ENCODE results near the gene FASLG.
"Not testable (repeated sequence)": the region's sequence is repeated elsewhere in the genome, so short reads cannot be mapped to it uniquely, and the experiment has no call there.

FASLG gene

DNA sequence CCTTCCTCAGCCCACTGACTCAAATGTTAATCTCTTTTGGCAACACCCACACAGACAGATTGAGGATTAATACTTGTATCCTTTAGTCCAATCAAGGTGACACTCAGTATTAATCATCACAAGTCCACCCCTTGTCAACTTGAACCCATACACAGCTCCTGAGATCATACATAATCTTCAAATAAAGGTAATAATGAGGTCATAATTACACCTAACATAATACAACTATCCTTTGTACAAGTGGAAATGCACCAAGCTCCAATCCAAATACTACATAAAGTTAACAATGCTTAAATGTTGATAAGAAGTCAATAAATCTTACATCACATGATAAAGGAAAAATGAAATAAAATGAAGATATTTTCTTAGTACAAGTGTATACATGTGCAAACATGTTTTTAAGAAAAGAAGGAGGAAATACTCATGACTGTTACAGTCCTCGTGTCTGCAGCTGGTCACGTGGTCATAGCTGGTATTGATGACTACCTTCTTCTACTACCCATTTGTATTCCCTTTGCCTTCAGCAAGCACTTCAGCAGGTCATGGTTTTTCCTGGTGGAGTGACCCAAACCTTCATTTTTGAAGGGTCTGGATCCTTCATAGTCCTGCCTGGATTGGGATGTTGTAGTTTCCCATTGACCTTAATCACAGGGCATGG lies 29.7 kb downstream of the FASLG start:
- DNase-seq = not testable (repeated sequence)

DNA sequence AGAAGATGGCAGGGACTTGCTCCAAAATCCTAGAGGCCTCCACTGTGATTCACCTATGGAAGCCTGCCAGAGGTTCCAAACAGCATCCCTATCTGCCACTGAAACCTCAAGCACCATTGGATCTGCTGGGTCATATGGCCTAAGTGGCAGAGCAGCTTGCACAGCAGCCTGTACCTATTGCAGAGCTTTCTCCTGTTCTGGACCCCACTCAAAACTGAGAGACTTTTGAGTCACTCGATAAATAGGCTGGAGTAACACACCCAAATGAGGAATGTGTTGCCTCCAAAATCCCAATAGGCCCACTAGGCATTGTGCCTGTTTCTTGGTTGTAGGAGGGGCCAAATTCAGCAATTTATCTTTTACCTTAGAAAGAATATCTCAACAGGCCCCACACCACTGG lies 32.0 kb downstream of the FASLG start:
- not testable (repeated sequence) for DNase-seq

DNA sequence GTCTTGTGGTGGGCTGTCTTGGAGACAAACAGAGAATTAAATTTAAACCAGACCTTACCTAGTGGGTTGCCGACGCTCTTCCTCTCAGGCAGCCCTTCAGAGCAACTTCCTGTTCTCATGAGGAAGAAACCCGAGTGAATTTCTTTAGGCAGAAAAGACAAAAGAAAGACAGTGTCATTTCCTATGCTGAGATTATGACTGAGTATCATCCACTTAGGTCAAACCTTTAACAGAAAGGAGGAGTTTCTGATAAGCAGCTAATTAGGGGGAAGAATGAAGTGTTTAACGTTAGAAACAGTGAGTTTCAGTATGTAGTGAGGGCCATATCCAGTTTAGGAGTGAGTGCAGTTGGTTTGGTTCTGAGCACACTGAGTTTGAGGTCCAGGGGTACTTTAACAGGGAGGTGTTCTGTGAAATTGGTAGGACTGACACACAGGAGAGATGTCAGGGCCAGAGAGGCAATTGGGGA lies 38.7 kb downstream of the FASLG start:
- no peak for DNase-seq

DNA sequence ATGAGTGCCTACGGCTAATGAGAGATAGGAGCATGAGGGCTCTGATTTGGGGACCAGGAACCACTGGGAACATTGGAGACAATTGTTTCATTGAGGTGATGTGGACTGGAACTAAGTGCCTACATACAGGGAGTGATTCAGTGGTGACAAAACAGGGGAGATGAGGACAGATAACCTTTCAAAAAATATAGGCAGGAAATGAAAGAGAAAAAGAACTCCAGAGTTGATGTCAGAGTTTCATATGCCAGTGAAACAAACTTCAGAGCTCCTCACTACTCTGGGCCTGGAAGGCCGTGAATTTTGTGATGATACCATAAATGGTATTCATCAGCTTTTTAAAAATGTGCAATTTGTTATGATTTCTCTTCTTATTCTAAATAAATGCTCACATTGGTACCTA lies 39.3 kb downstream of the FASLG start:
- DNase-seq = no peak

DNA sequence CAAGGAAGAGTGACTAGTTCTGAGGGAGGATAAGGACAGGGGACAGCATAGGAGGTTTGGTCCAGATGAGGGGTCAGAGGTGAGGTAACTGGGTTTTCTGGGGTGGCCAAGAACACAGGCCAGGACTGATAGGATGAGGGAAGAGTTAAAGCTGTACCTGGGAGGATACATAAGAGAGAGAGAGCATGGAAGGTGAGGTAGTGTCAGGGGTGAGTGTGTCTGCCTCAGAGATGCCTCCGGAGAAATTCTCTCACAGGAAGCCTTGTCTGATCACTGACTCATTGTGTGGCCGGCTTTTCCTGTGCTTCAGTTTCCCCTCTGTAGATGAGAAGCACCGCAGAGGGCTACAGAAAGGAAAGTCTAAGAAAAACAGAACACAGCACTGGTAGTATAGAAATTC lies 40.2 kb downstream of the FASLG start:
- DNase-seq = peak; percentile 8 to 32 (median 28)

DNA sequence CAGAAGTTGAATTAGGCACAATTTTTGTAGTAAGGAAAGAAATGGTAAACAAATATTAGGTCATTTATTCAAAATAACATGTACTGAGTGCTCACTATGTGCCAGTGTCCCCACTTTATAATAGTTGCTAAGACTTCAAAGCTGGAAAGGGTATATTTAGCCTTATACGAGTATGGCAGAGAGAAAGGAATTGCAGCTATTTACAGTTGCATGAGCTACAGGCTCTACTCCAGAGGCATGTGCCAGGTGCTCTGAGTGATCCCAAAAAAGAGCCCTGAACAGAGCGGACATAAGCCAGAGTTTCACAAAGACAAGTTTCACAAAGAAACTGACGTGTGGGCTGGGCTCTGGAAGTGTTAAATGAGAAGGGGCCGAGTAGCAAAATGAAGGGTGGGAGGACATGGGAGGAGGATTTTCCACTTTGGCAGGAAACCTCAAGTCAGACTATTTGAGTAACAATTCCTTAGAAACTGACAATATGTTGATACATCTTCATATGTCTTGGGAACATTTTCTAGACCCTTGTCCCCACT lies 40.9 kb downstream of the FASLG start:
- no peak for DNase-seq

DNA sequence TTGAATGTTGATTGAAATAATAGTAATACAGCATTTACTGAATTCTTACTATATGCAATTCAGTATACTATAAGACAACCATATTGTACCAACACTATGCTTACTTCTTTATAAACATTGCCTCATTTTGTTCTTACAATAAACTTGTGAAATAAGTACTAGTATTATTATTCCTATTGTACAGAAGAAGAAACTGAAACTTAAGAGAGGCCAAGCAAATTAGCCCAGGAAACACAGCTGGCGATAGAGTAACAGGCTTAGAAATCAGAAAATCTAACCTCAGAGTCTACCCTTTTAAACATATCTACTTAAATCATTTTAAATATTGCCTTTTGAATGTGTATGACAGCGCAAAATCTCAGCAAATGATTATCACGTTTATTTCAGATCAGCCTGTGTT lies 41.7 kb downstream of the FASLG start:
- DNase-seq = no peak

DNA sequence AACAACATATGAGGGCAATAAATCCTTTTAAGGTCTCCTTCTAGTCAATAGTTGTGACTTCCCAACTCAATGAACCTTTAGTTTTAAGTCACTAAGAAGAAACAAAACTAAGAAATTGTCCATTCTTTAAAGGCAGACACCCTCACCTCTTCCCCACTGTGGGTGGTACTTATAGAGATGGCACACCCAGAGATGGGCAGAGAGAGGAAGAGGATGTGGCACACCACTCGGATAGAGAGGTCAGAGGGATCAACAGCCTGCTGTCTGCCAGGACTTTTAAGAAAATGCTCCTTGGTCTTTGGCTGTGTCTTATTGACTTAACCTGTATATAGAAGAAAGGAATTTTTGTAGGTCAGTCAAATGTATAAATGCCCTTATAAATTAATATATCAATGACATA lies 45.1 kb downstream of the FASLG start:
- no peak for DNase-seq

DNA sequence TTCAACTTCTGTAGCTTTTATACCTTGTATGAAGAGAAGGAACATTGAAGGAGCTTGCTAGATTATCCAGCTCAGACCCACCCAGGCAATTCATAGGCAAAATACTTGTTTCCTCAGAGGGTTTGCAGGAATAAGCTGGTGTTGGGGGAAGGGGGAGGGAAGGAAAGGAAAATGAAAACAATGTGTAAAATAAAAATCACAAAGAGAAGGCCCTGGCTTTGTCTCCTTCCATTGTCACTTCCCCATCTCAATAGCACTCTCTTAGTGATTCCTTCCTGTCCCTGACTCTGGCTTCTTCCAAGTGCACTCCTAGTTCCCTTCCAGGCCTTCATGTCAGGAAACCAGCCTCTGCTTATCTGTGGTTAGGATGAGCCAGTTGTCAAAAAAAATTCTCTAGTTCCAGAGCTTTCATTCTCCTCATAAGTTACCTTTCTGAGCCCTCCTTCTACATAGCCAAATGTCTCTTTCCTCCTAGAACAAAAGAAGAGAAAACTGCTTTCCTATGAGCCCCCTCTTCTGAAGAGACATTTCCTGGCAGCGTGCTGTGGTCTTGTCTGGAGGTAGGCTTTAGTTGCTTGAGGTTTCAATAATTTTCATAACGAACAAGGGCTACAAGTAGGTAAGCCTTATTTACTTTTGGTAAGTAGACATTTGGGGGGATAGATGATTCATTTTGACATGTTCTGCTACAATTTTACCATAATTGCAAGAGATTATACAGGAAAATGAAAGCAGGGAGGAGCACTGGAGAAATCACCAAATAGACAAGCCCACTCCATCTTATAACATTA lies 45.7 kb downstream of the FASLG start:
- no peak for DNase-seq

DNA sequence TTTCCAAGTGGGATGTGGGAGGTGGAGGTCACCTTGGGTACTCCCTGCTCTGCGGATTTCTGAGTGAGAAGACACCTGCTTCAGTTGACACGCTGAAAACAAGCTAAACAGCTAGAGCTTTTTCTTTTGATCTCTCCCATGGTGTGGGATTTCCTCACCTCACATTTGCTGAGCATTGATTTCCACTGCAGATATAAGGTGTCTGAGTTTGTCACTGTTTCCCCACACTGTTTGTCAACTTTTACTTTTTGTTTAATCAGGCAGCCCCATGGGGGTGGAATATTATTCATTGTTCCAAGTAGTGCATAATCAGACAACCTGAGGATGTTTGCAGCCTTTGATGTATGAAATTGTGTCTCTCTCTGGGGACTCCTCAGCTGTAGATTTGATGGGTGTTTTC lies 49.5 kb downstream of the FASLG start:
- DNase-seq = no peak

DNA sequence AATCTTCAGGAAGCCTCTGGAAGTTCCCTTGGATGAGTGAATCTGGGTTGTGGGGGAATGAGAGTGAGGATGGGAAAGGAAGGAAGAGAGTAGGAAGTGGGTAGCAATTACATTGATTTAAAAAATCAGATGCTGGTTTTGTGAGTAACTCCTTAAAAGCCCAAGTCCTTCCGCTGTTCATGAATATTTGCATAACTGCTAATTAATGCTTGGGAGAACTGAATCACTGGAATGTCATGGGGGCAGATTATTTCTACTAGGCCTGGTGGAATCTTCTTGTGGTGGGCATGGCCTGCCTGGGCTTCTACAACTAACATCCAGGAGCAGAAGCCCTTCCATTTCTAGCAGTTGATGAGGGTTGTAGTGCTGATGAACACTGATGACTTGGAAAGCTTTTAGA lies 52.7 kb downstream of the FASLG start:
- DNase-seq = no peak

DNA sequence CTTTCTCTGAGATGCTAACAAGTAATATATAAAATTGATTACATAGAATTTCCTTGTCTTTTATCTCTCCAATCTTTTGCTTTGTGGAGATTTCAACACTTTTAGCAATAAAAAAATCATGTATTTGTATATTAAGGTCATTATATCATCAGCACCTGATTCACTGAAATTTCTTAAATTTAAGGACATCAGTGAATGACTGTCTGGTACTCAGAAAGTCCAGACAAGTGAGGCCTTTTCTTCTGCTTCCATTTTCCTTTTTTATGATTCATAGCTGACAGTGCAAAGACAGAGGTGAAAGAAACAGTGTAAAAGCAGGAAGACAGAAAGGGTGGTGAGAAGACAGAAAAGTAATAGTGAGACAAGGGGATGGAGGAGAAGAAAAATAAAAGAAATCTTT lies 54.6 kb downstream of the FASLG start:
- DNase-seq = no peak
